Erythroblast (primary cell): Measurements from ENCODE around the gene UBE3D.

Experiments
- GATA1 ChIP-seq: IDR thresholded peaks from 2 replicates; pipeline ENCODE4 v1.6.1; 2011; ENCODE audit warnings: low read depth, mild to moderate bottlenecking, control low read depth, low read length, moderate library complexity
- POLR2A ChIP-seq: IDR thresholded peaks from 2 replicates; pipeline ENCODE4 v1.6.1; 2011; ENCODE audit warnings: mild to moderate bottlenecking, low read length

GRCh38 chr6:82957171-82957867 is 108.3 kb downstream of the UBE3D start:
- no peak for TF ChIP-seq POLR2A
- TF ChIP-seq GATA1, result no peak
